Measurements from ENCODE around the gene GPR37.
A peak's percentile ranks its signal among the peaks of the same experiment; 100 is the strongest.

The GPR37 gene

GRCh38 chr7:124724507-124725192 is 40.9 kb downstream of the GPR37 start:
- peak in 25 of 58 donors; percentile 1 to 83 (median 26) for DNase-seq

- DNase-seq: no peak
These were observed 41.5 kb downstream of the GPR37 start for GRCh38 chr7:124724079-124724478.

GRCh38 chr7:124723012-124723411 is 42.6 kb downstream of the GPR37 start:
- no peak for DNase-seq

GRCh38 chr7:124722292-124722691 is 43.3 kb downstream of the GPR37 start:
- DNase-seq: no peak

- no peak for DNase-seq
These were observed 45.4 kb downstream of the GPR37 start for GRCh38 chr7:124720195-124720594.

- no peak for DNase-seq
These were observed 47.4 kb downstream of the GPR37 start for GRCh38 chr7:124718032-124718766.

GRCh38 chr7:124716894-124717293 is 48.7 kb downstream of the GPR37 start:
- DNase-seq: no peak

- no peak for DNase-seq
These were observed 52.5 kb downstream of the GPR37 start for GRCh38 chr7:124713086-124713485.

- DNase-seq: no peak
These were observed 53.6 kb downstream of the GPR37 start for GRCh38 chr7:124712017-124712416.

GRCh38 chr7:124702385-124702784 is 63.2 kb downstream of the GPR37 start:
- DNase-seq: peak in 1 of 58 donors; percentile 66

GRCh38 chr7:124701955-124702354 is 63.6 kb downstream of the GPR37 start:
- DNase-seq: peak in 13 of 58 donors; percentile 7 to 78 (median 23)

- DNase-seq: no peak
These were observed 64.9 kb downstream of the GPR37 start for GRCh38 chr7:124700655-124701054.

- no peak for DNase-seq
These were observed 66.6 kb downstream of the GPR37 start for GRCh38 chr7:124698964-124699363.

GRCh38 chr7:124697746-124698145 is 67.8 kb downstream of the GPR37 start:
- DNase-seq: no peak
